Neural progenitor cell (in vitro differentiated cells): Measurements from ENCODE around the gene DLL1.

Source experiments
- EZH2phosphoT487 ChIP-seq: fragments of 200-600 bp; sonication (generic); IDR thresholded peaks from 2 replicates; pipeline ENCODE4 v1.6.1; 2017; ENCODE audit warnings: antibody characterized with exemption
- TF ChIP-seq, protein P1 (sequence below): fragments of 200-600 bp; sonication (generic); IDR thresholded peaks from 2 replicates; pipeline ENCODE4 v1.5.1; 2017; ENCODE audit warnings: antibody characterized with exemption, mild to moderate bottlenecking

DNA sequence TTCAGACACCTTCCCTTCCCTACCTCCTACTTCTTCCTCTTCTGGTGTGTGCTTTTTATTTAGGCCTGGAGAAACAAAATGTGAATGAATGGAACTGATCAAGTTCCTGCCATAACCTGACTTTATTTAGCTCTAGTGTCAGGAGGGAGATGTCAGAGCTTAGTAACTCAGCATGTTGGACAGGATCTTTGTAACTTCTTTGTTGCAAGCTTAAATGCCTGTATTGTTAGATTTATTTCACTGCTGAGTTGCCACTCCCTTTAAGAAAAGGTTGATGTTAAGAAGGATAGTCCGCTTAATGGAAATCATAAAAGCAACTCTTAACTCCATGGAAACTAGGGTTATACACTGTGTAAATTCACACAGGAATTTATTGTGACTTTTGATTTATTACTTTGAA, 17.9 kb upstream of the DLL1 start:
- no peak for TF ChIP-seq EZH2phosphoT487
- TF ChIP-seq, protein P1, sequence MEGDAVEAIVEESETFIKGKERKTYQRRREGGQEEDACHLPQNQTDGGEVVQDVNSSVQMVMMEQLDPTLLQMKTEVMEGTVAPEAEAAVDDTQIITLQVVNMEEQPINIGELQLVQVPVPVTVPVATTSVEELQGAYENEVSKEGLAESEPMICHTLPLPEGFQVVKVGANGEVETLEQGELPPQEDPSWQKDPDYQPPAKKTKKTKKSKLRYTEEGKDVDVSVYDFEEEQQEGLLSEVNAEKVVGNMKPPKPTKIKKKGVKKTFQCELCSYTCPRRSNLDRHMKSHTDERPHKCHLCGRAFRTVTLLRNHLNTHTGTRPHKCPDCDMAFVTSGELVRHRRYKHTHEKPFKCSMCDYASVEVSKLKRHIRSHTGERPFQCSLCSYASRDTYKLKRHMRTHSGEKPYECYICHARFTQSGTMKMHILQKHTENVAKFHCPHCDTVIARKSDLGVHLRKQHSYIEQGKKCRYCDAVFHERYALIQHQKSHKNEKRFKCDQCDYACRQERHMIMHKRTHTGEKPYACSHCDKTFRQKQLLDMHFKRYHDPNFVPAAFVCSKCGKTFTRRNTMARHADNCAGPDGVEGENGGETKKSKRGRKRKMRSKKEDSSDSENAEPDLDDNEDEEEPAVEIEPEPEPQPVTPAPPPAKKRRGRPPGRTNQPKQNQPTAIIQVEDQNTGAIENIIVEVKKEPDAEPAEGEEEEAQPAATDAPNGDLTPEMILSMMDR = no peak
